Osteocyte (in vitro differentiated cells): Measurements from ENCODE around the gene DAPK1. TPM values are rescaled to one million over a fixed set of nuclear protein-coding genes. Genes with fewer than 3 reads are reported as not detected.

Experiments
- DNase-seq: peaks from one replicate; pipeline ENCODE4 v3.0.0; 2021; ENCODE audit warnings: mixed read lengths; ENCODE audit not compliant: unreplicated experiment; ENCODE audit errors: extremely low spot score
- H3K27ac Mint-ChIP-seq: one replicate; pipeline ENCODE4 v1.8.0; 2021; ENCODE audit warnings: mild to moderate bottlenecking, mixed read lengths; ENCODE audit not compliant: unreplicated experiment
- H3K27me3 Mint-ChIP-seq: one replicate; pipeline ENCODE4 v1.8.0; 2021; ENCODE audit warnings: mixed read lengths; ENCODE audit not compliant: unreplicated experiment
- H3K36me3 Mint-ChIP-seq: one replicate; pipeline ENCODE4 v1.8.0; 2021; ENCODE audit warnings: mixed read lengths; ENCODE audit not compliant: unreplicated experiment
- H3K4me1 Mint-ChIP-seq: one replicate; pipeline ENCODE4 v1.8.0; 2021; ENCODE audit warnings: mixed read lengths; ENCODE audit not compliant: unreplicated experiment
- H3K4me3 Mint-ChIP-seq: one replicate; pipeline ENCODE4 v1.8.0; 2021; ENCODE audit warnings: mild to moderate bottlenecking, moderate library complexity, mixed read lengths; ENCODE audit not compliant: unreplicated experiment
- H3K9me3 Mint-ChIP-seq: one replicate; pipeline ENCODE4 v1.8.0; 2021; ENCODE audit warnings: mixed read lengths; ENCODE audit not compliant: unreplicated experiment
- total RNA-seq: library from RNA; stranded (reverse); gene quantifications from 2 replicates; pipeline ENCODE4 v1.2.1, GENCODE V29; 2021
- TF ChIP-seq, protein P1 (sequence below): fragments of 200-600 bp; sonication (generic); IDR thresholded peaks from 2 replicates; pipeline ENCODE4 v1.5.0; 2021; ENCODE audit warnings: antibody characterized with exemption, mild to moderate bottlenecking, moderate library complexity

The DAPK1 gene
- total RNA-seq, 1 donor from 2014 or later: 304 TPM

DNA sequence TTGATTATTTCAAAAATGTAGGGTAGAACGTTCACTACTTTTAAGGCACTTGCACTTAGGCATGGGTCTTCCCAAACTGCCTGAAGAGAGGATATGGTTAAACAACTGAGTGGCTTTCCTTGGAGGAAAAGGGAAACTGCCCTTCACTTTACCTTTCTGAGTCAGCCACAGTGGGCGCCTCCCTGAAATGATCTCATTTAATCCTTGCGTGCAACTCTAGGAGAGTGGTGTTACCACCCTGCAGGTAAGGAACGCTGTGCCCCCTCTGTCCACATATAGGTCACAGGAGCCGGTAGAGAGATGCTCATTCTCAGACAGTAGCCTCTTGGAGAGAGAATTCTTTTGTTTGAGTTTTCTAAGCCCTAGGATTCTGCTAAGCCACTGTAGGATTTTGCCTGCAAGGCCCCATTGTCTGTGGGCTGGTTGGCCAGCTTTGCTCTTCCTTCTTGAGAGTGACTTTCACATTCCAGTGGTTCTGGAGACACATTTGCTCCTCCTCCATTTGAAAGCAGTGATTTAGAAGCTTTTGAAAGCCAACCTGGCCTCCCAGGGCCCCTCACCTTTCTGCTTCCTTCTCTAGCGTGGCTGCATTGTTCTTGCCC is 118.0 kb downstream of the DAPK1 start:
- Mint-ChIP-seq H3K9me3 (no peaks in the 10 kb centered on the region), H3K4me3 (no peak overlapping the region), H3K27me3 (no peaks in the 10 kb centered on the region), H3K36me3 (peaks cover 72% of the 10 kb centered on the region), H3K4me1 (peaks cover 37% of the 10 kb centered on the region), H3K27ac (peak overlapping the region; percentile 47)
- TF ChIP-seq, protein P1, sequence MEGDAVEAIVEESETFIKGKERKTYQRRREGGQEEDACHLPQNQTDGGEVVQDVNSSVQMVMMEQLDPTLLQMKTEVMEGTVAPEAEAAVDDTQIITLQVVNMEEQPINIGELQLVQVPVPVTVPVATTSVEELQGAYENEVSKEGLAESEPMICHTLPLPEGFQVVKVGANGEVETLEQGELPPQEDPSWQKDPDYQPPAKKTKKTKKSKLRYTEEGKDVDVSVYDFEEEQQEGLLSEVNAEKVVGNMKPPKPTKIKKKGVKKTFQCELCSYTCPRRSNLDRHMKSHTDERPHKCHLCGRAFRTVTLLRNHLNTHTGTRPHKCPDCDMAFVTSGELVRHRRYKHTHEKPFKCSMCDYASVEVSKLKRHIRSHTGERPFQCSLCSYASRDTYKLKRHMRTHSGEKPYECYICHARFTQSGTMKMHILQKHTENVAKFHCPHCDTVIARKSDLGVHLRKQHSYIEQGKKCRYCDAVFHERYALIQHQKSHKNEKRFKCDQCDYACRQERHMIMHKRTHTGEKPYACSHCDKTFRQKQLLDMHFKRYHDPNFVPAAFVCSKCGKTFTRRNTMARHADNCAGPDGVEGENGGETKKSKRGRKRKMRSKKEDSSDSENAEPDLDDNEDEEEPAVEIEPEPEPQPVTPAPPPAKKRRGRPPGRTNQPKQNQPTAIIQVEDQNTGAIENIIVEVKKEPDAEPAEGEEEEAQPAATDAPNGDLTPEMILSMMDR: no peak
- no peak for DNase-seq

DNA sequence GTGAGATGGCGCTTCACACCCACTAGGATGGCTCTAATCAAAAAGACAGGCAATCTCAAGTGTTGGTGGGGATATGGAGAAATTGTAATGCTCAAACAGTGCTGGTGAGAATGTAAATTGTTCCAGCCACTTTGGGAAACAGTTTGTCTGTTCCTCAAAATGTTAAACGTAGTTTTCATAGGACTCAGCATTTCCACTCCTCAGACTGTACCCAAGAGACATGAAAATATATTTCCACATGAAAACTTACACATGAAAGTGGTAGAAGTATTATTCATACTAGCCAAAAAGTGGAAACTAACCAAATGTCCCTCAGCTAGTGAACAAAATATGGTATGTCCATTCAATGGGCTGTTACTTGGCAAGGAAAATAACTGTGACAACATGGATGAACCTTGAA is 120.6 kb downstream of the DAPK1 start:
- peaks cover 68% of the 10 kb centered on the region for H3K36me3 Mint-ChIP-seq
- DNase-seq: no peak
- no peak overlapping the region for H3K27ac Mint-ChIP-seq
- TF ChIP-seq, protein P1: no peak
- no peaks in the 10 kb centered on the region for H3K9me3 Mint-ChIP-seq
- H3K4me3 Mint-ChIP-seq: no peak overlapping the region
- H3K4me1 Mint-ChIP-seq: peaks cover 20% of the 10 kb centered on the region
- H3K27me3 Mint-ChIP-seq: no peaks in the 10 kb centered on the region

DNA sequence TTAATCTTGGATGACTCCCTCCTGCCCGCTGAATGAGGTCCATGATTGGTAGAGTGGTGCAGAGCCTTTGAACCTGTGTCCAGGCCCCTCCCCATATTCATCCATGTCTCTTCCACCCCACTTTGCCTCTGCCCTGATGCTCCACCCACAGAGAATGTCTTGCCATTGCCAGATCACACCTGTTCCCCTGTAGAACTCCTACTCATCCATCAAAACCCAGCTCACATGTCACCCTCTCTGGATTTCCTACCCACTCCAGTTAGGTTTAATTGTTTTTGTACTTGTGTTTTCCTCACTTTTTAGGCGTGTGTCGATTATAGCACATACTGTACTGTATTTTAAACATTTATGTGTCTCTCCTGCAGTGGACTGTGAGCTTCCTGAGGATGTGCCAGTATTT is 121.3 kb downstream of the DAPK1 start:
- Mint-ChIP-seq H3K36me3 (peaks cover 69% of the 10 kb centered on the region), H3K4me1 (peaks cover 15% of the 10 kb centered on the region), H3K27ac (peak overlapping the region; percentile 2), H3K9me3 (no peaks in the 10 kb centered on the region), H3K4me3 (no peak overlapping the region), H3K27me3 (no peaks in the 10 kb centered on the region)
- DNase-seq: no peak
- TF ChIP-seq, protein P1: no peak

DNA sequence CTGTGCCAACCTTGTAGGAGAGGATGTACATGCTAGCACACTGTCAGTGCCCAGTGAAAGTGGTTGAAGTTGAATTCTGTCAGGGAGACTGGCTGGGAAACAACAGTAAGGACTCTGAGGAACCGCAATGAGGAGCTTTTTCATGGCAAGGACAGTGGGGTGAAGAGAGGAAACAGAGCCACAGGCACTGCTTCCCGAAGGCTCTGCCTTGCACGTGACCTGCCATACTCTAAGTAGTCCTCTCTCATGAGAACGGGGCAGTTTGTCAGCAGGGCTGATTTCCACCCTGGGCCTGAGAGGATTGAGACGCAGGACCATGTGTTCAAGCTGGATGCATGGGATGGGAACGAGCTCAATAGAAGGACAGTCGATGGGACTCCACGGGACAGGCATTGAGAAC is 121.7 kb downstream of the DAPK1 start:
- peaks cover 68% of the 10 kb centered on the region for H3K36me3 Mint-ChIP-seq
- H3K4me1 Mint-ChIP-seq: peaks cover 15% of the 10 kb centered on the region
- H3K4me3 Mint-ChIP-seq: no peak overlapping the region
- no peaks in the 10 kb centered on the region for H3K9me3 Mint-ChIP-seq
- TF ChIP-seq, protein P1: no peak
- DNase-seq: no peak
- H3K27me3 Mint-ChIP-seq: no peaks in the 10 kb centered on the region
- H3K27ac Mint-ChIP-seq: peak overlapping the region; percentile 2

DNA sequence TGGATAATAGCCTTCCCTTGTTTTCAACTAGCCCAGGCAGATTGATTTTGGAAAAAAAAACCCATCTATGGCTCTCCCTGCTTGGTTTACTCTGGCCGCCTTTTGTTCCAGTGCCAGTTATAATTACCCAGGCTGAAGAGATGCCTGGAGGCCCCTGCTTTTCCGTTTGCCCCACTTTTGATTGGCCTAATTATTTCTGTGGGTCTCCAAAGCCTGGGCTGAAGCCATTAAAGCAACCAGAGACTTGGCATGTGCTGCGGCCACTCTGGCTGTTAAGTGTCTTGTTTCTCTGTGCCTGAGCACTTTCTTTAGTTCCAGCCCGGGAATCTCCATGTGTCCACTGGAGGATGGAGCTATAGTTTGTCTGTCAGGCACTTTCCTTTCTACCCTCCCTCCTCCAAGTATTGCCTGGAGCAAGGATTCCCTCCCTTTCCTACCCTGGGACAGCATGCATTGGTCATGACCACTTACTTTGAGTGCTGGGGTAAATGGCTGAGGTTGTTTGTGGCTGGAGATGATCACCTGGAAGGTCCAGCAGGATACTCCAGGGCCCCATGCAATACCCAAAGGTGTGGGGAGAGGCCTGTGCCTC is 123.2 kb downstream of the DAPK1 start:
- H3K4me3 Mint-ChIP-seq: no peak overlapping the region

More for the DNA sequence above, 123.2 kb downstream of the DAPK1 start:
- Mint-ChIP-seq H3K27ac (no peak overlapping the region), H3K27me3 (no peaks in the 10 kb centered on the region), H3K4me1 (peaks cover 9% of the 10 kb centered on the region), H3K36me3 (peaks cover 69% of the 10 kb centered on the region), H3K9me3 (no peaks in the 10 kb centered on the region)
- no peak for DNase-seq
- TF ChIP-seq, protein P1: no peak
